HCT116 (cell line): ENCODE results near the gene TRAF5.
"Not testable (repeated sequence)": the region's sequence is repeated elsewhere in the genome, so short reads cannot be mapped to it uniquely, and the experiment has no call there.

ENCODE experiments used
- POLR2A ChIP-seq: IDR thresholded peaks from 2 replicates; pipeline ENCODE4 v1.7.0; 2011; ENCODE audit warnings: borderline replicate concordance; ENCODE audit not compliant: insufficient read depth, insufficient read length; ENCODE audit errors: extremely low read depth
- POLR2AphosphoS5 ChIP-seq: IDR thresholded peaks from 2 replicates; pipeline ENCODE4 v1.6.1; 2011; ENCODE audit warnings: mild to moderate bottlenecking, low read depth, low read length, moderate library complexity

GRCh38 chr1:211398266-211398930 lies 71.8 kb downstream of the TRAF5 start:
- not testable (repeated sequence) for TF ChIP-seq POLR2A, POLR2AphosphoS5
